ENCODE measurements around the gene PPP1R16B.

DNA sequence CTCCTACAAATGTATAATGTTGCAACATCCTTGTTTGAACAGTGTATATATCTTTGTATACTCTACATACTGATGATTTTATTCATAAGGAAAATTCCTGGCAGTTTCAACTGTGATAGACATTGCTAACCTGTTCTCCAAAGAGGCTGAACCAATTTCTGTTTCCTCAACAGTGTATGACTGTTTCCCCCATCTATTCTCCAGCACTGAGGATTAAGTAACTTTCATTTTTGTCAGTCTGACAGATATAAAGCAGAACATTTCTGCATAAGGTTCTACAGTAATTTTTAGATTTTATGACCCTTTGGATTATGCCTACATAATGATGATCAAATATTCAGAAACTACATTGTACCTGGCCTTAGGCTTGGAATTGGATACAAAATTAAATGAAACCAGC lies 9.9 kb downstream of the PPP1R16B start:
- TF ChIP-seq, protein P1, sequence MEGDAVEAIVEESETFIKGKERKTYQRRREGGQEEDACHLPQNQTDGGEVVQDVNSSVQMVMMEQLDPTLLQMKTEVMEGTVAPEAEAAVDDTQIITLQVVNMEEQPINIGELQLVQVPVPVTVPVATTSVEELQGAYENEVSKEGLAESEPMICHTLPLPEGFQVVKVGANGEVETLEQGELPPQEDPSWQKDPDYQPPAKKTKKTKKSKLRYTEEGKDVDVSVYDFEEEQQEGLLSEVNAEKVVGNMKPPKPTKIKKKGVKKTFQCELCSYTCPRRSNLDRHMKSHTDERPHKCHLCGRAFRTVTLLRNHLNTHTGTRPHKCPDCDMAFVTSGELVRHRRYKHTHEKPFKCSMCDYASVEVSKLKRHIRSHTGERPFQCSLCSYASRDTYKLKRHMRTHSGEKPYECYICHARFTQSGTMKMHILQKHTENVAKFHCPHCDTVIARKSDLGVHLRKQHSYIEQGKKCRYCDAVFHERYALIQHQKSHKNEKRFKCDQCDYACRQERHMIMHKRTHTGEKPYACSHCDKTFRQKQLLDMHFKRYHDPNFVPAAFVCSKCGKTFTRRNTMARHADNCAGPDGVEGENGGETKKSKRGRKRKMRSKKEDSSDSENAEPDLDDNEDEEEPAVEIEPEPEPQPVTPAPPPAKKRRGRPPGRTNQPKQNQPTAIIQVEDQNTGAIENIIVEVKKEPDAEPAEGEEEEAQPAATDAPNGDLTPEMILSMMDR (IDR thresholded peaks at IDR 0.05) = no peak
- TF ChIP-seq POLR2AphosphoS5 (IDR thresholded peaks at IDR 0.05) (no peak), EP300 (IDR thresholded peaks at IDR 0.05) (no peak)

Measured in suprapubic skin (tissue), 4 donors.